Tibial nerve (tissue), 4 donors: ENCODE results near the gene LINC00237. TPM values are rescaled to one million over a fixed set of nuclear protein-coding genes. Genes with fewer than 3 reads are reported as not detected.

ENCODE experiments used
- DNase-seq, 2 donors: peaks; one replicate each; pipeline ENCODE4 v3.0.0-alpha.2; 2019; ENCODE audit warnings: low spot score in 2 of 2
- H3K27ac ChIP-seq, 4 donors: fragments of 200-600 bp; sonication (generic) in 3 of 4; one replicate each; pipeline ENCODE4 v1.5.1; 2017 to 2019; ENCODE audit warnings: mild to moderate bottlenecking in 1 of 4
- H3K27me3 ChIP-seq, 2 donors: fragments of 200-600 bp; sonication (generic) in 1 of 2; one replicate each; pipeline versions ENCODE4 v1.5.1 to v1.6.0; 2017 to 2019
- H3K36me3 ChIP-seq, 3 donors: fragments of 200-600 bp; sonication (generic); one replicate each; pipeline ENCODE4 v1.5.1; 2018 to 2019
- H3K4me1 ChIP-seq, 4 donors: fragments of 200-600 bp; sonication (generic) in 3 of 4; one replicate each; pipeline ENCODE4 v1.5.1; 2017 to 2019
- H3K4me3 ChIP-seq, 4 donors: fragments of 200-600 bp; sonication (generic) in 3 of 4; one replicate each; pipeline ENCODE4 v1.5.1; 2017 to 2019; ENCODE audit warnings: mild to moderate bottlenecking in 1 of 4, moderate library complexity in 1 of 4
- H3K9me3 ChIP-seq, 4 donors: fragments of 200-600 bp; sonication (generic) in 3 of 4; one replicate each; pipeline ENCODE4 v1.5.1; 2017 to 2019
- CTCF ChIP-seq, 5 experiments: fragments of 200-600 bp in 3 of 5; fragments of 450-650 bp in 2 of 5; sonication (generic) in 3 of 5; IDR thresholded peaks; one replicate each; pipeline ENCODE4 v1.5.1; 2016 to 2019; ENCODE audit warnings: antibody characterized with exemption in 5 of 5, mild to moderate bottlenecking in 3 of 5, moderate library complexity in 2 of 5
- EP300 ChIP-seq, 2 donors: sonication (generic); formaldehyde crosslinking; IDR thresholded peaks; one replicate each; pipeline ENCODE4 v1.6.1; 2017; ENCODE audit warnings: antibody characterized with exemption in 2 of 2, mild to moderate bottlenecking in 1 of 2
- POLR2A ChIP-seq, 2 donors: fragments of 450-650 bp; IDR thresholded peaks; one replicate each; pipeline ENCODE4 v1.6.1; 2017; ENCODE audit warnings: antibody characterized with exemption in 2 of 2, mild to moderate bottlenecking in 2 of 2, moderate library complexity in 2 of 2
- WGBS, 2 donors: methylation state at CpG; one replicate each; pipeline ENCODE4 v1.1.5; 2018; 5-methylcytosine and 5-hydroxymethylcytosine counted together
- total RNA-seq, 4 donors: library from RNA; depleted of rRNA; stranded (reverse); fragments of >200 nt; gene quantifications; one replicate each; pipeline ENCODE4 v1.1.0, GENCODE V29; 2016

LINC00237 gene
- total RNA-seq, 4 donors from 2014 or later: not detected

DNA sequence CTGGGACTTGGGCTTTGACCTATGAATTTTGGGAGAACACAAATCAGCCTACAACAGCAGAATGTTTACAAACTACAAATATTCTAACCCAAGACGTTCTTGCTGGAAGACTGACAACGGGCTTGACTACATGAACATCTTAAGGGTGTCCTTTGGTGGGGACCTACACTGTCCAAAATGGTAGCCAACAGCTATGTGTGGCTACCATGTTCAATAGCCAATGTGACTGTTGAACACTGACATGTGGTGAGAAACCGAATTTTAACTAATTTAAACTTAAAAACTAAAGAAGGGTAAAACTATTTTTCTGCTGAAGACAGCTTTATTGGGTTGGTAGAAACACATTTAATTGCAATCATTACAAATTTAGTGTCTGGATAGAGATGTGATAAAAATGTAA, 30.1 kb downstream of the LINC00237 start:
- no peak for DNase-seq
- WGBS, 2 donors: 70 to 79% methylated on average over 3 of the region's 3 CpGs
- Histone ChIP-seq H3K27me3 (peaks cover 0 to 4% of the 10 kb centered on the region in 2 donors), H3K4me3 (no peak overlapping the region), H3K36me3 (no peaks in the 10 kb centered on the region), H3K9me3 (no peaks in the 10 kb centered on the region), H3K4me1 (no peaks in the 10 kb centered on the region), H3K27ac (no peak overlapping the region)
- no peak for TF ChIP-seq POLR2A (IDR thresholded peaks at IDR 0.05)
- no peak for TF ChIP-seq CTCF (IDR thresholded peaks at IDR 0.05)
- no peak for TF ChIP-seq EP300 (IDR thresholded peaks at IDR 0.05)

DNA sequence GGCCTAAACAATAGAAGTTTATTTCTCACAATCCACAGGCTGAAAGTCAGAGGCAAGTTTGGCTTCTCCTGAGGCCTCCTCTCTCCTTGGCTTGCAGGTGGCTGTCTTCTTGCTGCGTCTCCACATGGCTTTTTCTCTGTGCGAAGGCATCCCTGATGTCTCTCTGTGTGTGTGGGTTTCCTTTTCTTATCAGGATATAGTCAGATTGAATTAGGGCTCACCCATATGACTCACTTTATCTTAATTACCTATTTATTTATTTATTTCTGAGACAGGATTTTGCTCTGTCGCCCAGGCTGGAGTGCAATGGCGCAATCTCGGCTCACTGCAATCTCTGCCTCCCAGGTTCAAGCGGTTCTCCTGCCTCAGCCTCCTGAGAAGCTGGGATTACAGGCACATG, 30.7 kb downstream of the LINC00237 start:
- 95 to 97% methylated on average over 6 of the region's 6 CpGs for WGBS, 2 donors
- H3K27me3 ChIP-seq: peaks cover 0 to 4% of the 10 kb centered on the region in 2 donors
- no peaks in the 10 kb centered on the region for H3K36me3 ChIP-seq
- H3K4me3 ChIP-seq: no peak overlapping the region
- H3K4me1 ChIP-seq: no peaks in the 10 kb centered on the region
- no peak overlapping the region for H3K27ac ChIP-seq
- no peak for TF ChIP-seq POLR2A (IDR thresholded peaks at IDR 0.05)
- TF ChIP-seq CTCF (IDR thresholded peaks at IDR 0.05): no peak
- no peak for DNase-seq
- no peaks in the 10 kb centered on the region for H3K9me3 ChIP-seq

DNA sequence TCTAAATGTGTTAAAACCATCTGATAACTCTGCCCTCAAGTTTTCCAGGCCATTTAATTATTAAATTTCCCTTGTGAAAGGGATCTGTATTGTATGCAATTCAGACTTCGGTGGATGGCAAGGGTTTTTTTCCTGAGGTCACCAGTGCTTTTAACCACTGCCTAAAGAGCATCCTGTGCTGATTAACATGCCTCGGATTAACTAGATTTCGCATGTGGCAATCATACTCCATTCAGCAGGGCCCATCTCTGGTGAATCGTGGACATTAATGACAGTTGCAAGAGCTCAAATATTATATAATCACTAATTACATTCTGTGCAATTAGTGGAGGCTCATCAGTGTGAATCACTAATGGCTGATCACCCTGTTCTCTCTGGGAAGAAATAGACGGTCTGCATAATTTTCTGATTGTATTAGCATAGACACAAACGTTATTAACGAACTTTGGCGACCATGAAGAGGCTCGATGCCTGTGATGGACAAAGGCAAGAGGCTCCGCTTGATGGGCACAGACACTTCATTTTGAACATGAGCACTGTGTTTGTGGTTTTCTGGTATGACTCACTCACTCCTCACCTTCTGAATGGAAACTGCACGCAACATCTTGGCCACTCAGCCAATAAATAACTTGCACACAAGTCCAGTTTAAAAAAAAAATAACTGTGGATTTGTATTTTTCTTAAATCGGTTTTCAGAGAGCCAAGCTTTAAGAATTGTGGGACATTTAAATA, 31.4 kb downstream of the LINC00237 start:
- DNase-seq: no peak
- Histone ChIP-seq H3K9me3 (no peaks in the 10 kb centered on the region), H3K27ac (no peak overlapping the region), H3K4me1 (no peaks in the 10 kb centered on the region), H3K27me3 (peaks cover 0 to 4% of the 10 kb centered on the region in 2 donors), H3K36me3 (no peaks in the 10 kb centered on the region), H3K4me3 (no peak overlapping the region)
- WGBS, 2 donors: 75 to 79% methylated on average over 12 of the region's 12 CpGs
- TF ChIP-seq CTCF (IDR thresholded peaks at IDR 0.05): no peak
- TF ChIP-seq POLR2A (IDR thresholded peaks at IDR 0.05): no peak
- no peak for TF ChIP-seq EP300 (IDR thresholded peaks at IDR 0.05)

DNA sequence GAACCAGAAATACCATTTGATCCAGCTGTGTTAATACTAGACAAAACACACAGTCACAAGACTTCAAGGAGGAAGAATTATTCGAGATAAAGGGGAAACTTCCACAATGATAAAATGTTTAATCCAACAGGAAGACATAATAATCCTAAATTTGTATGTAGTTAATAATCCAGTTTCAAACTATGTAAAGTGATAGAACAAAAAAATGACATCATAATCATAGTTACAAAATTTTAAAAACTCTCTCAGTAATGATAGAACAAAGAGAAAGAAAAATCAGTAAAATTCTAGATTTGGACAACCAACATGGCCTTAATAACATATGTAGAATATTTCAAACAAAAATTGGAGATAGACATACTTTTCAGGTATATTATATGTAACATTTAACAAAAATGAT, 38.9 kb downstream of the LINC00237 start:
- no peaks in the 10 kb centered on the region for H3K27me3 ChIP-seq
- WGBS, 2 donors: 85 to 91% methylated on average over 1 of the region's 1 CpG
- peaks cover 0 to 7% (median 0%) of the 10 kb centered on the region in 4 donors for H3K9me3 ChIP-seq
- H3K27ac ChIP-seq: no peak overlapping the region
- DNase-seq: no peak
- no peaks in the 10 kb centered on the region for H3K36me3 ChIP-seq
- no peaks in the 10 kb centered on the region for H3K4me1 ChIP-seq
- no peak for TF ChIP-seq CTCF (IDR thresholded peaks at IDR 0.05)
- TF ChIP-seq POLR2A (IDR thresholded peaks at IDR 0.05): no peak
- no peak for TF ChIP-seq EP300 (IDR thresholded peaks at IDR 0.05)
- H3K4me3 ChIP-seq: no peak overlapping the region

DNA sequence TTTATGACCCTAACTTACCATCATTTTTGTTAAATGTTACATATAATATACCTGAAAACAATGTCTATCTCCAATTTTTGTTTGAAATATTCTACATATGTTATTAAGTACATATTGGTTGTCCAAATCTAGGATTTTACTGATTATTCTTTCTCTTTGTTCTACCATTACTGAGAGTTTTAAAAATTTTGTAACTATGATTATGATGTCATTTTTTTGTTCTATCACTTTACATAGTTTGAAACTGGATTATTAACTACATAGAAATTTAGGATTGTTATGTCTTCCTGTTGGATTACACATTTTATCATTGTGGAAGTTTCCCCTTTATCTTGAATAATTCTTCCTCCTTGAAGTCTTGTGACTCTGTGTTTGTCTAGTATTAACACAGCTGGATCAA, 41.2 kb downstream of the LINC00237 start:
- no peaks in the 10 kb centered on the region for H3K4me1 ChIP-seq
- no peak for TF ChIP-seq CTCF (IDR thresholded peaks at IDR 0.05)
- TF ChIP-seq EP300 (IDR thresholded peaks at IDR 0.05): no peak
- TF ChIP-seq POLR2A (IDR thresholded peaks at IDR 0.05): no peak
- peaks cover 0 to 7% (median 0%) of the 10 kb centered on the region in 4 donors for H3K9me3 ChIP-seq
- H3K4me3 ChIP-seq: no peak overlapping the region
- no peaks in the 10 kb centered on the region for H3K27me3 ChIP-seq
- H3K27ac ChIP-seq: no peak overlapping the region
- H3K36me3 ChIP-seq: no peaks in the 10 kb centered on the region
- DNase-seq: no peak
